ENCODE measurements around the gene ACOT11.
A peak's percentile ranks its signal among the peaks of the same experiment; 100 is the strongest.
"Not testable (repeated sequence)": the region's sequence is repeated elsewhere in the genome, so short reads cannot be mapped to it uniquely, and the experiment has no call there.

The ACOT11 gene

DNA sequence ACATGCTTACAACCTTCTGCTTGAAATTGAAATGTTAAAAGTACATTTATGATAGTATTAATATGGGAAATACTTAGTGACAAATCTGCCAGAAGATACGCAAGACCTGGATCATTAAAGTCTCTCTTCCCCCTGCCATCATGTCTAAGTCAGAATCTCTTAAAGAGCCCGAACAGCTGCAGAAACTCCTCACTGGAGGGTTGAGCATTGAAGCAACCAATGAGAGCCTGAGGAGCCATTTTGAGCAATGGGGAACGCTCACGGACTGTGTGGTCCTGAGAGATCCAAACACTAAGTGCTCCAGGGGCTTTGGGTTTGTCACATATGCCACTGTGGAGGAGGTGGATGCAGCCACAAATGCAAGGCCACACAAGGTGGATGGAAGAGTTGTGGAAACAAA lies 11.4 kb upstream of the ACOT11 start:
- DNase-seq: not testable (repeated sequence)

GRCh38 chr1:54537611-54538010 lies 10.4 kb upstream of the ACOT11 start:
- DNase-seq: no peak

- no peak for DNase-seq
Observed at GRCh38 chr1:54538538-54538937, 9.5 kb upstream of the ACOT11 start.

DNA sequence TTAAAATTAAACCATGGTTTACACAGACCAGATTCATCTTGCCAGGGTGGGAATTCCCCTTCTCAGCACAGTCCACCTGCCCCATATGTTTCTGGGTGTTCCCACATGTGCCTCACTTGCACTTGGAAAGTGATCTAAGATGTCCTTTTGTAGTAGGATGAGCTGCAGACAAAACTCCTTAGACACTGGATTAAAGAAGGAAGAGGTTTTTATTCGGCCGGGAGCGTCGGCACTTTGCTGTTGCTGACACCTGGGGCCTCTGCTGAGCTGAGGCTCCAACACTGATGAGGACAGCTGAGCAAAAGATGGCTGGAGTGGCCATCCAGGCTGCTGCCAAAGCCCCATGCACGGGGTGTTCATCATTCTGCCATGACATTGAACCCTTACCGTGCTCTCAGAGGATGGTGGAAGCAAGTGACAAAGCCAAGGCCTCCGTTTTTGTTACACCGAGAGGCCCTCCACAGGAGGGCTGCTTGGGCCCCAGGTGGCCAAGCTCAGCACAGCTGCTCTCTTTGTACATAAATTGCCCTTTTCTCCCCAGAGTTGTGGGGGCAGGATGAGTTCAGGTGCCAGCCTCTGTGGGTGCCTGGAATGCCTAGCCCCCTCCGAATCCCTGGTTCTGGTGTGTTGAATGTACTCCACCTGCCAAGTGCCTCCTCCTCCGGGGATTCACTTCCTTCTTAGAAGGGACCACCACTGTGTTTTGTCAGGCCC lies 7.3 kb upstream of the ACOT11 start:
- DNase-seq: no peak

DNA sequence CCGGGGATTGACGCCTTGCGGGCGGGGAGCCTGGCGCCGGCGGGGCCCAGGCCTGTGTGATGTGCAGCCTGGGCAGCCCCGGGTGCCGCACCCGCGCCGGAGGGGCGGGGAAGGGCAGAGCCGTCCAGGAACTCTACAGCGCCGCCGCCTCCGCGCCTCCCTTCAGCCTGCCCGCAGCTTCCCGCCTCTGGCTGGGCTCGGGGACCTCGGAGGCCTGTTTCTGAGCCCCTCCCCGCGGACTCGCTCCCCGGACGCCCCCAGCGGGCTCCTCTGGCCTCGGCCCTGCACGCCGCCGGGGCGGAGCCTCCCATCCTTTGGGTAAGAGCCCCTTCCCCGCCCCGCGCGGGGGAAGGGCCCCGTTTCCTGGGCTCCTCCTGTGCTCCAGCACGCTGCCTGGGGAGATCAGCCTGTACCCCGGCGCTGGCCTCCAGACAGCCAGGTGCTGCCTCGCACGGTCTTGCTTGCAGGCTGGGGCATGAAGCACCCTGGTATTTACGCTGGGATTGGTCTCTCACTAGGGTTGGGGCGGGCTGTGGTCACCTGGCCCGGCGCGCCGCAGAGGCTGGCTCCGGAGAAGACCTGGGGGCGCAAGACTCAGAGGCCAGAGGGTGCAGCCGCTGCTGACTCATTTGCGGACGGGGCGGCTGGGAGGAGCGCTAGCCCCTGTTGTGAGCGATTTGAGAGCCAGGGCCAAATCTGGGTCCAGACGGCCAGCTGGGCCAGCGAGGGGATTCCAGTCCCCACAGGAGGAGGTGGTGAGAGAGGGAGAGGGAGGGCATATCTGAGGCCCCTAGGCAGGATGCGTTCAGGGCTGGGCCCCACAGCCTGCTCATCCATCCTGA lies 5.7 kb upstream of the ACOT11 start:
- DNase-seq: peak; percentile 88

DNA sequence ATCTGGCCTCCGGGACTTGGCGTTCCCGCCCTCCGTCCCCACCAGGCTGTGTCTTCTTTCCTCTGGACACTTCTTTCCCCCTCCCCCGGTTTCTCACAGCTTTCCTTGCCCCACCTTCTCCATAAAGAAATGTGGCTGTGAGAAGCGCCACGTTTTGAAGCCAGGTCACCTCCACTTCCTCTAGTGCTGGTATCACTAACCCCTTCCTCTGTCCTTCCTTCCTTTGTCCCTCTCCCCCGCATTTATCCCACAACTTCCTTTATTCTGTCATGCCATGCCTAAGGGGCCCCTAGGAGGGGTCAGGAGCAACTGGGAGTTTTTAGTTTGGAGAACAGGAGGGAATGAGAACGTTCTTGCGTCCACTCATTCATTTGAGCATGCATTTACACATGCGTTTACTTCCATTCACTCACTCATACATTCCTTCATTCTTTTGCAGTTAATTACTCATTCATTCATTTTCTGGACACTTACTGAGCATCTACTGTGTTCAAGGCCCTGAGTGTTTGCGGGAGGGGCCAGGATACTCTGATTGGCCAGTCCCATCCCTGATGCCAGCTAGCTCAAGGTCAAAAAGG lies 5.0 kb upstream of the ACOT11 start:
- DNase-seq: no peak

DNA sequence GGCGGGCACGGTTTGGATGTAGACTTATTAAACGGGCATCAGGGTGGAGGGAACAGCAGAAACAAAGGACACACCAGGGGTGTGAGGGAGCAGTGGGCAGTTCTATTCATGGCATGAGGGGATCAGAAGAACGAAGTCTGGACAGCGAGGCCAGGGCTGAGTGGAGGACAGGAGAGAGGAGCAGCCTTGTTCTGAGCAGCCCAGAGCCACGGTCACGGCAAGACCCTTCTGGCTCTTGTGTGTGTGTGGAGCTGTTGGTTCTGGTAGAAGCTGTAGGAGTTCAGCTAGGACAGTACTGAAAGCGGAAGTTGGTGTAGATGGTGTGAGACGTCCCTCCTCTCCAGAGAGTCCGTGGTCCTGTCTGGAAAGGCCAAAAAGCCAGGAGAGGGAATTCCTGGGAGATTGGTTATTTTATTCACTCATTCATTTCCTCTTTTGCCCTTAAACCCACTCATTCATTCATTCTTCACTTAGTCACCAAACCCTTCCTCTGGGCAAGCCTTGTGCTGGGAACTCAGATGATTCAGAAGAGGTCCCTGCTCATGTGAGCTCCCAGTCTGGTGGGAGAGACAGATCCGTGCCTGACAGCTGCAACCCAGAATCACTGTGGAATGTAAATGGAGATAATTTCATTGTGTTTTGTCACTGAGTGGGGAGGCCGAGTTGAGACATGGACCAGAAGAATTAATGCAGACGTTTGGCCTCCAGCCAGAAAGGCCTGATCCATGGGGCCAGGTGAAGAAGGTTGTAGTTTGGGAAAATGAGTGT lies 4.1 kb upstream of the ACOT11 start:
- DNase-seq: no peak

DNA sequence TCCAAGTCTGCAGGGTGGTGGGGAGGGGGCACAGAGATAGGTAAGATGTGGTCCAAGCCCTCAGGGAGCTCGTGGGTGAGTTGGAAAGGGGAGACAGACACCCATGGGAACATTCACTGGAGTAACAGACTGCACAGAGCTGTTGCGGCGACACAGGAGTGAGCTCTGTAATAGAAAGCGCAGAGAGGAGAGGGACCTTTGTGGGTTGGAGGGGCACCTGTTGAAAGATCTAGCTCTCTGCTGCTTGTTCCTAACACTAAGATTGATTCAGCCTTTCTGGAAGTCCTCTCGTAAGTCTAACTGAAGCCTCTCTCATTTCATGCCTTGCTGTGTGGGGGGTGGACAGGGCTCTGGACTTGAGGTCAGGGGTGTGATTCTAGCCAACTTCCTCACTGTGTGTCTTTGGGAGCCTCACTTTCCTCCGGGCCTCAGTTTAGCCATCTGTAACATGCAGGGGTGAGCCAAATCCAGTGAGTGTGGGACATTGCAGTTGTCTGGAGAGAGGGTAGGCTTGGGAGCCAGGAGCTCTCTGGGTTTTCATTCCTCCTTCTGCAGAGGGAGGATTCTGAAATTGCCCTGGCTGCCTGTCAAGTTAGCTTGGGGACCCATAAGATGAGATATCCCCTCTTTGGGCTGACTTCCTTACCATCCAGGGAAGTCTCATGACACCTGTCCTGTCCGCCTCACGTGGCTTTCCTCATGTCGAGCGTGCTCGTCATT lies 2.0 kb upstream of the ACOT11 start:
- DNase-seq: no peak

- DNase-seq: no peak
Observed at GRCh38 chr1:54546651-54547401, 1.2 kb upstream of the ACOT11 start.

DNA sequence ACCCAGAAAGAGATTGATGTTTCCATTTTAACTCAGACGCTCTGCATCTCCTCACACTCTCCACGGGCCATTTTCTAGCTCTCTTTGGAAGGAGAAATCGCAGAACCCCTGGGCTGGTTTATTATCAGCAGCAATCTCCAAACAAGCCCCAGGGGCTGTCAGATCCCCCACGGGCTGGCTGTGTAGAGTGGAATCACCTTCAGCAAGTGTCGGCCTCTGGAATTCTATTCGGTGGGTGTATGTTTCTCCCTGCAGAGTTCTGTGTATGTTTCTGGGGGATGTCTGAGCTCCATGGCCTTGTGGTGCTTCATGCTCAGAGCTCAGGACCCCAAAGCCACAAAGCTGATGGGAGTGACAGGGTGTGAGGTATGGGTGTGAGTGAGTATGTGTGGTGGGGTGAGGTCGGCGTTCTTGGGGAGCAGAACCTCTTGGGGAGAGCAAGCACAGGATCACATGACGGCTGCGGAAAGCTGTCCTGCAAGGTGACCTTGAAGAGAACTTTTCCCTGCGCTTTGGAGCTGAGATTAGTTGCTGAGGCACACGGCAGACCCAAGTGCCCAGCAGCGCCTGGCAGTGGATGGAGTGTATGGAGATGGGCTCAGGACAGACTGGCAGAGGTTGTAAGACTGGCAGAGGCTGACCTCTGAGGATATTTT lies 489 bp downstream of the ACOT11 start:
- peak; percentile 64 for DNase-seq

- DNase-seq: no peak
Observed at GRCh38 chr1:54549181-54549924, 1.3 kb downstream of the ACOT11 start.

GRCh38 chr1:54551891-54552290 lies 3.9 kb downstream of the ACOT11 start:
- no peak for DNase-seq

DNA sequence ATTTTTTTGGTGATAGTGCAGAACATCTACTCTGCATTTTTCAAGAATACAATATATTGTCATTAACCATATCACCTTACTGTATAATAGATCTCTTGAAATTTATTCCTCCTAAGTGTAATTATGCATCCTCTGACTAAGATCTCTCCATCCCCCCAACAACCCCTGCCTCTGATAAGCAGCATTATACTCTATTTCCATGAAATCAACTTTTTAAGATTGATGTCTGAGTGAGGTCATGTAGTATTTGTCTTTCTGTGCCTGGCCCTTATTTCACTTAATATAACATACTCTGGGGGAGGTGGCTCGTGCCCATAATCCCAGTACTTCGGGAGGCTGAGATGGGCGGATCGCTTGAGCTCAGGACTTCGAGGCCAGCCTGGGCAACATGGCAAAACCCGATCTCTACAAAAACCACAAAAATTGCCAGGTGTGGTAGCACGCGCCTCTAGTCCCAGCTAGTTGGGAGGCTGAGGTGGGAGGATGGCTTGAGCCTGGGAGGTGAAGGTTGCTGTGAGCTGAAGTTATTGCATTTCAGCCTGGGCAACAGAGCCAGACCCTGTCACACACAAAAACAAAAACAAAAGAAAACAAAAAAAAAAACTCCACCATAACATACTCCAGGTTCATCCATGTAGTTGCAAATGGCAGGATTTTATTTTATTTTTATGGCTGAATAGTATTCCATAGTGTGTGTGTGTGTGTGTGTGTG lies 5.7 kb downstream of the ACOT11 start:
- no peak for DNase-seq

DNA sequence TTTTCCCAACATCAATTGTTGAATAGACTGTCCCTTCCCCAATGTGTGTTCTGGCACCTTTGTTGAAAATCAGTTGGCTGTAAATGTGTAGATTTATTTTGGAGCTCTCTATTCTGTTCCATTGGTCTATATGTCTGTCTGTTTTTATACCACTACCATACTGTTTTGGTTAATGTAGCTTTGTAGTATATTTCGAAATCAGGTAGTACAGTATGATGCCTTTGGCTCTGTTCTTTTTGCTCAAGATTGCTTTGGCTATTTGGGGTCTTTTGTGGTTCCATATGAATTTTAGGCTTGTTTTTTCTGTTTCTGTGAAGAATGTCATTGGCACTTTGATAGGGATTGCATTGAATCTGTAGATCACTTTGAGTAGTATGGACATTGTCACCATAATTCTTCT lies 8.1 kb downstream of the ACOT11 start:
- DNase-seq: no peak

DNA sequence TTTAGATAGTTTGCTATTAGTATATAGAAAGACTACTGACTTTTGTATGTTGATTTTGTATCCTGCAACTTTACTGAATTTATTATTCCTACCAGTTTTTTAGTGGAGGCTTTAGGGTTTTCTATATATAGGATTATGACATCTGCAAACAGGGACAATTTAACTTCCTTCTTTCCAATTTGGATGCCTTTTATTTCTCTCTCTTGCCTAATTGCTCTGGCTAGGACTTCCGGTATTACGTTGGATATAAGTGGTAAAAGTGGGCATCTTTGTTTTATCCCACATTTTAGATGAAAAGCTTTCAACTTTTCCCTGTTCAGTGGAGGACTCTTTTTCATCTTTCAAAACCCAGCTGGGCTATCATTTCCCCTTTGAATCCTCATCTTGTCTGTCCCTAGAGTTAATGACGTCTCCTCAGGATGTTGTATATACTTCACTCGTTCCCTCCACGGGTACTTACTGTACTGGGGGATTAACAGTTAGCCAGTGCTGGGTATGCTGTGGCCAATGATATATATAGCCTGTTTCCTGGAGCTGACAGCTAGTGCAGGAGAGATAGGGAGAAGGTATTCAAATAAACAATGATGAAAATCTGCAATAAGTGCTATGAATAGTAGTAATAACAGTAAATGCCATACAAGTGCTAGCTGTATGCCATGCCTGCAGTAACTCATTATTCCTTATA lies 9.8 kb downstream of the ACOT11 start:
- DNase-seq: no peak

DNA sequence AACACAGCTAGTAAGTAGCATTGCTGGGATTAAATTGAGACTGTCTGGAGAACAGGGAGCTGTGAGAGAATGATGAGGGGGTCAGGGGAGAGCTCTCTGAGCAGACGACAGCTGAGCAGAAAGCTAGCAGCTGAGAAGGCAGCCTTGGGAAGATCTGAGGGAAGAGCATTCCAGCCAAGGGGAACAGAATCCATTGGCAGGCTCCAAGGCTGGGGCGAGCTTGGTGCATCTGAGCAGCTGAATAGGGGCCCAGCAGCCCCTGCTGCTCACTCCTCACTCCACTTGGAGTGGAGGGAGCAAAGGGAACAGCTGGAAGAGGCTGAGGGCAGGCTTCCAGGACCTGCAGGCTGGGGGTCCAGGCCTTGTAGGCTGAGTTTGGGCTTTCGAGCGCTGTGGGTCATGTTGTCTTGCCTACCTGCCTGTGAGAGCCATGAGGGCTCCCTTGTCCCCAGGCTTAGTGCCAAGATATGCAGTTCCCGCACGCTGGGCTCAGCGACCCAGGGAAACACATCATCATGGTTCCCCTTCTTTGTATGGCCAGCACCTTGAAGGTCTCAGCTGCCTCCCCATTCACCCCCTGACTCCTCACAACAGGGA lies 10.5 kb downstream of the ACOT11 start:
- no peak for DNase-seq

DNA sequence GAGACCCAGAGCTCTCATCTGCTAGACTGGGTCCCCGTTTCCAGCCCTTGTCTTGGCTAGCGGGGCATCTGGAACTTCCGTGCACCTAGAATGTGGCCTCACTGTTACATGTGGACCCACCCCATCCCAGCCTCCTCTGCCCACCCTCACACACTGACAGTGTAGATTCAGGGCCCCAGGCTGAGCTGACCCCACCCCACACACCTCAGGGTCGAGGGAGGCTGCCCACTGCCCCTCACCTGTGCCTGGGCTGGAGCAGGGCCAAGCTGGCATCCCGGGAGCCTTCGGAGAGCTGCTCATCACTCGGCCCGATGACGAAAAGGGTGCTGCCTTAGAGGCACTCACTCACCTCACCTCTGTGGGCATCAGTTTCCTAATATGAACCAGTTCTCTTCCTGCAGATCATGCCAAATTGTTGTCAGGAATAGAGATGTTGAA lies 11.1 kb downstream of the ACOT11 start:
- no peak for DNase-seq

GRCh38 chr1:54559771-54560231 lies 11.8 kb downstream of the ACOT11 start:
- DNase-seq: no peak

Data from right kidney (tissue), 1 donor.